HepG2 (cell line): ENCODE results near the gene LRRC73. TPM values are rescaled to one million over a fixed set of nuclear protein-coding genes. Genes with fewer than 3 reads are reported as not detected.

ENCODE experiments used
- BRCA1 ChIP-seq: sonication (generic); formaldehyde crosslinking; IDR thresholded peaks from 2 replicates; pipeline ENCODE4 v1.4.0; 2020; ENCODE audit warnings: missing genetic modification reagents
- FOXP1 ChIP-seq, 2 experiments: fragments of 450-650 bp in 1 of 2; IDR thresholded peaks; 2 replicates each; pipeline ENCODE4 v1.6.1; 2017 to 2018; ENCODE audit warnings: antibody characterized with exemption in 1 of 2
- KAT7 ChIP-seq: IDR thresholded peaks from 2 replicates; pipeline ENCODE4 v1.6.1; 2018; ENCODE audit warnings: borderline replicate concordance, missing compliant biosample characterization
- NFYB ChIP-seq: sonication (generic); formaldehyde crosslinking; IDR thresholded peaks from 2 replicates; pipeline ENCODE4 v1.4.0; 2020; ENCODE audit warnings: missing genetic modification reagents
- RORA ChIP-seq: sonication (generic); formaldehyde crosslinking; IDR thresholded peaks from 2 replicates; pipeline ENCODE4 v1.5.0; 2020; ENCODE audit warnings: mild to moderate bottlenecking, missing genetic modification reagents, moderate library complexity
- TEAD3 ChIP-seq: optimal IDR thresholded peaks from 2 replicates; pipeline ENCODE3; 2016; ENCODE audit warnings: borderline replicate concordance
- ZNF17 ChIP-seq: sonication (generic); formaldehyde crosslinking; IDR thresholded peaks from 2 replicates; pipeline ENCODE4 v1.5.0; 2020; ENCODE audit warnings: mild to moderate bottlenecking, missing genetic modification reagents
- ZNF678 ChIP-seq: sonication (generic); formaldehyde crosslinking; IDR thresholded peaks from 2 replicates; pipeline ENCODE4 v1.4.0; 2020; ENCODE audit warnings: mild to moderate bottlenecking, missing genetic modification reagents
- ZNF775 ChIP-seq: sonication (generic); formaldehyde crosslinking; IDR thresholded peaks from 2 replicates; pipeline ENCODE4 v1.4.0; 2020; ENCODE audit warnings: missing genetic modification reagents, mild to moderate bottlenecking, moderate library complexity, borderline replicate concordance
- polyA plus RNA-seq, 8 experiments: library from polyadenylated mRNA; depleted of rRNA in 3 of 8; stranded (reverse) in 7 of 8; unstranded in 1 of 8; fragments of >200 nt; fragmentation: Illumina TruSeq in 4 of 8; extraction: Trizol in 4 of 8; gene quantifications; 2 replicates each; pipeline versions ENCODE4 v1.2.1 to v1.2.3, GENCODE V29; 2011 to 2016; ENCODE audit warnings: low read depth in 4 of 8, missing spikeins in 1 of 8, mixed read lengths in 1 of 8; ENCODE audit not compliant: insufficient read depth in 1 of 8
- total RNA-seq, 5 experiments: library from RNA; depleted of rRNA; stranded (reverse); fragments of >200 nt; fragmentation: Illumina TruSeq; extraction: Trizol; gene quantifications; 2 replicates each; pipeline ENCODE4 v1.2.3, GENCODE V29; 2016; ENCODE audit warnings: low read depth in 1 of 5
- TF ChIP-seq, protein P1 (sequence below): sonication (generic); formaldehyde crosslinking; conservative IDR thresholded peaks from 2 replicates; pipeline ENCODE4 v1.4.0; 2020; ENCODE audit warnings: mild to moderate bottlenecking, missing genetic modification reagents, moderate library complexity
- TF ChIP-seq, protein P2 (sequence below): IDR thresholded peaks from 2 replicates; pipeline ENCODE4 v1.6.1; 2012; ENCODE audit warnings: low read length, improper control_type of control experiment
- TF ChIP-seq, protein P3 (sequence below): sonication (generic); formaldehyde crosslinking; IDR thresholded peaks from 2 replicates; pipeline ENCODE4 v1.4.0; 2020; ENCODE audit warnings: missing genetic modification reagents
- TF ChIP-seq, protein P4 (sequence below): sonication (generic); formaldehyde crosslinking; IDR thresholded peaks from 2 replicates; pipeline ENCODE4 v1.5.0; 2020; ENCODE audit warnings: missing genetic modification reagents
- TF ChIP-seq, protein P5 (sequence below): IDR thresholded peaks from 2 replicates; pipeline ENCODE4 v1.6.1; 2016; ENCODE audit warnings: missing compliant biosample characterization, missing genetic modification reagents, borderline replicate concordance
- TF ChIP-seq, protein P6 (sequence below): sonication (generic); formaldehyde crosslinking; IDR thresholded peaks from 2 replicates; pipeline ENCODE4; 2020; ENCODE audit warnings: missing genetic modification reagents, mild to moderate bottlenecking, borderline replicate concordance

The LRRC73 gene
- total and polyA plus RNA-seq, 2 of the 13 experiments (the other 11 are each of a cell fraction or from before 2014, with no cell fraction given), result 0.11 to 0.12 TPM

DNA sequence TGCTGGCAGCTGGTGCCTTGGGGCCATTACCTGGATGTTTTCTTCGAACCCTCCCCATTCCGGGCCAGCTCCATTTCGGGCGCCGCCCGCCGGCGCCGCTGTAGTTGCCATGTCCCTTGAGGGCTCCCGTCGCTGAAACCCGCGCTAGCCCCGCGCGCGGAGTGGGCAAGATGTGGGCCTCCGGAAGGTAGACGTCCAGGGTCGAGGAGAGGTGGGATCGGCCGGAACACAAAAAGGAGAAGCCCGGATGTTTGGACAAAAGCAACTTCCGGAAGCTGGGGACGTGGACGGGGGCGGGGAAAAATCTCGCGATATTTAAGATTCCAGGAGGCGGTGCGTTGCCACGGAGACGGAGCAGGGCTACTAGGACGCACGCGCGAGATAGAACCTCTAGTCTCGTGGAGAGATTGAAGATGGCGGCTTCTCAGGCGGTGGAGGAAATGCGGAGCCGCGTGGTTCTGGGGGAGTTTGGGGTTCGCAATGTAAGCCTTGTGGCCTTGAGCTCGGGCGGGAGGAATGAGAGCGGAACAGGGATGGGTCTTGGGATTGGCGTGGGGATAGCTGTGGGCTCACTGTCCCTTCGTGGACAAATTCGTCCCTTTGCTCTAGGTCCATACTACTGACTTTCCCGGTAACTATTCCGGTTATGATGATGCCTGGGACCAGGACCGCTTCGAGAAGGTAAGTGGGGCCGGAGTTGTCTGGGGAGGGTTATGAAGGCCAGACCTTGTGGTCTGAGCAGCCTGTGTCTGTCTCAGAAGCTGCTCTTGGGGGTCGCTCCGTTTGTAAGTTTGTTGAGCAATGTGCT lies 6.8 kb upstream of the LRRC73 start, which contains the start of the genes POLR1C and YIPF3 (continued):
- TF ChIP-seq, protein P1, sequence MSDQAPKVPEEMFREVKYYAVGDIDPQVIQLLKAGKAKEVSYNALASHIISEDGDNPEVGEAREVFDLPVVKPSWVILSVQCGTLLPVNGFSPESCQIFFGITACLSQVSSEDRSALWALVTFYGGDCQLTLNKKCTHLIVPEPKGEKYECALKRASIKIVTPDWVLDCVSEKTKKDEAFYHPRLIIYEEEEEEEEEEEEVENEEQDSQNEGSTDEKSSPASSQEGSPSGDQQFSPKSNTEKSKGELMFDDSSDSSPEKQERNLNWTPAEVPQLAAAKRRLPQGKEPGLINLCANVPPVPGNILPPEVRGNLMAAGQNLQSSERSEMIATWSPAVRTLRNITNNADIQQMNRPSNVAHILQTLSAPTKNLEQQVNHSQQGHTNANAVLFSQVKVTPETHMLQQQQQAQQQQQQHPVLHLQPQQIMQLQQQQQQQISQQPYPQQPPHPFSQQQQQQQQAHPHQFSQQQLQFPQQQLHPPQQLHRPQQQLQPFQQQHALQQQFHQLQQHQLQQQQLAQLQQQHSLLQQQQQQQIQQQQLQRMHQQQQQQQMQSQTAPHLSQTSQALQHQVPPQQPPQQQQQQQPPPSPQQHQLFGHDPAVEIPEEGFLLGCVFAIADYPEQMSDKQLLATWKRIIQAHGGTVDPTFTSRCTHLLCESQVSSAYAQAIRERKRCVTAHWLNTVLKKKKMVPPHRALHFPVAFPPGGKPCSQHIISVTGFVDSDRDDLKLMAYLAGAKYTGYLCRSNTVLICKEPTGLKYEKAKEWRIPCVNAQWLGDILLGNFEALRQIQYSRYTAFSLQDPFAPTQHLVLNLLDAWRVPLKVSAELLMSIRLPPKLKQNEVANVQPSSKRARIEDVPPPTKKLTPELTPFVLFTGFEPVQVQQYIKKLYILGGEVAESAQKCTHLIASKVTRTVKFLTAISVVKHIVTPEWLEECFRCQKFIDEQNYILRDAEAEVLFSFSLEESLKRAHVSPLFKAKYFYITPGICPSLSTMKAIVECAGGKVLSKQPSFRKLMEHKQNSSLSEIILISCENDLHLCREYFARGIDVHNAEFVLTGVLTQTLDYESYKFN (CRISPR knock-in tag), result peak; percentile 78
- TF ChIP-seq FOXP1 (IDR thresholded peaks at IDR 0.05), result 0 out of 2 replicates have a peak, but pooled peaks have one; percentile 4
- peak; percentile 37 for TF ChIP-seq FOXP1 (CRISPR knock-in tag; IDR thresholded peaks at IDR 0.05)
- no peak for TF ChIP-seq ZNF775
- peak; percentile 87; the same call in 1 of the 2 replicates for TF ChIP-seq KAT7 (CRISPR knock-in tag)
- TF ChIP-seq ZNF678 (CRISPR knock-in tag), result peak; percentile 23; the same call in 1 of the 2 replicates
- TF ChIP-seq ZNF17 (CRISPR knock-in tag), result 0 out of 2 replicates have a peak, but pooled peaks have one; percentile 78
- TF ChIP-seq, protein P2, sequence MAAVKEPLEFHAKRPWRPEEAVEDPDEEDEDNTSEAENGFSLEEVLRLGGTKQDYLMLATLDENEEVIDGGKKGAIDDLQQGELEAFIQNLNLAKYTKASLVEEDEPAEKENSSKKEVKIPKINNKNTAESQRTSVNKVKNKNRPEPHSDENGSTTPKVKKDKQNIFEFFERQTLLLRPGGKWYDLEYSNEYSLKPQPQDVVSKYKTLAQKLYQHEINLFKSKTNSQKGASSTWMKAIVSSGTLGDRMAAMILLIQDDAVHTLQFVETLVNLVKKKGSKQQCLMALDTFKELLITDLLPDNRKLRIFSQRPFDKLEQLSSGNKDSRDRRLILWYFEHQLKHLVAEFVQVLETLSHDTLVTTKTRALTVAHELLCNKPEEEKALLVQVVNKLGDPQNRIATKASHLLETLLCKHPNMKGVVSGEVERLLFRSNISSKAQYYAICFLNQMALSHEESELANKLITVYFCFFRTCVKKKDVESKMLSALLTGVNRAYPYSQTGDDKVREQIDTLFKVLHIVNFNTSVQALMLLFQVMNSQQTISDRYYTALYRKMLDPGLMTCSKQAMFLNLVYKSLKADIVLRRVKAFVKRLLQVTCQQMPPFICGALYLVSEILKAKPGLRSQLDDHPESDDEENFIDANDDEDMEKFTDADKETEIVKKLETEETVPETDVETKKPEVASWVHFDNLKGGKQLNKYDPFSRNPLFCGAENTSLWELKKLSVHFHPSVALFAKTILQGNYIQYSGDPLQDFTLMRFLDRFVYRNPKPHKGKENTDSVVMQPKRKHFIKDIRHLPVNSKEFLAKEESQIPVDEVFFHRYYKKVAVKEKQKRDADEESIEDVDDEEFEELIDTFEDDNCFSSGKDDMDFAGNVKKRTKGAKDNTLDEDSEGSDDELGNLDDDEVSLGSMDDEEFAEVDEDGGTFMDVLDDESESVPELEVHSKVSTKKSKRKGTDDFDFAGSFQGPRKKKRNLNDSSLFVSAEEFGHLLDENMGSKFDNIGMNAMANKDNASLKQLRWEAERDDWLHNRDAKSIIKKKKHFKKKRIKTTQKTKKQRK, result no peak
- TF ChIP-seq, protein P3, sequence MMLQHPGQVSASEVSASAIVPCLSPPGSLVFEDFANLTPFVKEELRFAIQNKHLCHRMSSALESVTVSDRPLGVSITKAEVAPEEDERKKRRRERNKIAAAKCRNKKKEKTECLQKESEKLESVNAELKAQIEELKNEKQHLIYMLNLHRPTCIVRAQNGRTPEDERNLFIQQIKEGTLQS (CRISPR knock-in tag), result no peak; the same call in 1 of the 2 replicates
- no peak for TF ChIP-seq RORA (CRISPR knock-in tag)
- no peak; the same call in 1 of the 2 replicates for TF ChIP-seq NFYB (CRISPR knock-in tag)
- TF ChIP-seq, protein P4, sequence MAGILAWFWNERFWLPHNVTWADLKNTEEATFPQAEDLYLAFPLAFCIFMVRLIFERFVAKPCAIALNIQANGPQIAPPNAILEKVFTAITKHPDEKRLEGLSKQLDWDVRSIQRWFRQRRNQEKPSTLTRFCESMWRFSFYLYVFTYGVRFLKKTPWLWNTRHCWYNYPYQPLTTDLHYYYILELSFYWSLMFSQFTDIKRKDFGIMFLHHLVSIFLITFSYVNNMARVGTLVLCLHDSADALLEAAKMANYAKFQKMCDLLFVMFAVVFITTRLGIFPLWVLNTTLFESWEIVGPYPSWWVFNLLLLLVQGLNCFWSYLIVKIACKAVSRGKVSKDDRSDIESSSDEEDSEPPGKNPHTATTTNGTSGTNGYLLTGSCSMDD (CRISPR knock-in tag), result no peak
- TF ChIP-seq TEAD3, result peak; percentile 78
- TF ChIP-seq BRCA1 (CRISPR knock-in tag), result peak; percentile 92
- TF ChIP-seq, protein P5, sequence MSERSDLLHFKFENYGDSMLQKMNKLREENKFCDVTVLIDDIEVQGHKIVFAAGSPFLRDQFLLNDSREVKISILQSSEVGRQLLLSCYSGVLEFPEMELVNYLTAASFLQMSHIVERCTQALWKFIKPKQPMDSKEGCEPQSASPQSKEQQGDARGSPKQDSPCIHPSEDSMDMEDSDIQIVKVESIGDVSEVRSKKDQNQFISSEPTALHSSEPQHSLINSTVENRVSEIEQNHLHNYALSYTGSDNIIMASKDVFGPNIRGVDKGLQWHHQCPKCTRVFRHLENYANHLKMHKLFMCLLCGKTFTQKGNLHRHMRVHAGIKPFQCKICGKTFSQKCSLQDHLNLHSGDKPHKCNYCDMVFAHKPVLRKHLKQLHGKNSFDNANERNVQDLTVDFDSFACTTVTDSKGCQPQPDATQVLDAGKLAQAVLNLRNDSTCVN (CRISPR knock-in tag), result no peak
- TF ChIP-seq, protein P6, sequence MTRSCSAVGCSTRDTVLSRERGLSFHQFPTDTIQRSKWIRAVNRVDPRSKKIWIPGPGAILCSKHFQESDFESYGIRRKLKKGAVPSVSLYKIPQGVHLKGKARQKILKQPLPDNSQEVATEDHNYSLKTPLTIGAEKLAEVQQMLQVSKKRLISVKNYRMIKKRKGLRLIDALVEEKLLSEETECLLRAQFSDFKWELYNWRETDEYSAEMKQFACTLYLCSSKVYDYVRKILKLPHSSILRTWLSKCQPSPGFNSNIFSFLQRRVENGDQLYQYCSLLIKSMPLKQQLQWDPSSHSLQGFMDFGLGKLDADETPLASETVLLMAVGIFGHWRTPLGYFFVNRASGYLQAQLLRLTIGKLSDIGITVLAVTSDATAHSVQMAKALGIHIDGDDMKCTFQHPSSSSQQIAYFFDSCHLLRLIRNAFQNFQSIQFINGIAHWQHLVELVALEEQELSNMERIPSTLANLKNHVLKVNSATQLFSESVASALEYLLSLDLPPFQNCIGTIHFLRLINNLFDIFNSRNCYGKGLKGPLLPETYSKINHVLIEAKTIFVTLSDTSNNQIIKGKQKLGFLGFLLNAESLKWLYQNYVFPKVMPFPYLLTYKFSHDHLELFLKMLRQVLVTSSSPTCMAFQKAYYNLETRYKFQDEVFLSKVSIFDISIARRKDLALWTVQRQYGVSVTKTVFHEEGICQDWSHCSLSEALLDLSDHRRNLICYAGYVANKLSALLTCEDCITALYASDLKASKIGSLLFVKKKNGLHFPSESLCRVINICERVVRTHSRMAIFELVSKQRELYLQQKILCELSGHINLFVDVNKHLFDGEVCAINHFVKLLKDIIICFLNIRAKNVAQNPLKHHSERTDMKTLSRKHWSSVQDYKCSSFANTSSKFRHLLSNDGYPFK (CRISPR knock-in tag), result peak; percentile 93; the same call in 1 of the 2 replicates
